GM10266 (cell line): ENCODE data around the gene HOXA4.

Experiments
- DNase-seq: peaks from one replicate; pipeline ENCODE4 v3.0.0; 2012; ENCODE audit errors: extremely low spot score
- TF ChIP-seq, protein P1 (sequence below): IDR thresholded peaks from 2 replicates; pipeline ENCODE4 v1.5.1; 2012; ENCODE audit warnings: mild to moderate bottlenecking, low read depth; ENCODE audit not compliant: control insufficient read depth, insufficient read depth; ENCODE audit errors: missing control alignments

Gene HOXA4

GRCh38 chr7:27083646-27084045 lies 46.9 kb downstream of the HOXA4 start:
- DNase-seq = no peak
- TF ChIP-seq, protein P1, sequence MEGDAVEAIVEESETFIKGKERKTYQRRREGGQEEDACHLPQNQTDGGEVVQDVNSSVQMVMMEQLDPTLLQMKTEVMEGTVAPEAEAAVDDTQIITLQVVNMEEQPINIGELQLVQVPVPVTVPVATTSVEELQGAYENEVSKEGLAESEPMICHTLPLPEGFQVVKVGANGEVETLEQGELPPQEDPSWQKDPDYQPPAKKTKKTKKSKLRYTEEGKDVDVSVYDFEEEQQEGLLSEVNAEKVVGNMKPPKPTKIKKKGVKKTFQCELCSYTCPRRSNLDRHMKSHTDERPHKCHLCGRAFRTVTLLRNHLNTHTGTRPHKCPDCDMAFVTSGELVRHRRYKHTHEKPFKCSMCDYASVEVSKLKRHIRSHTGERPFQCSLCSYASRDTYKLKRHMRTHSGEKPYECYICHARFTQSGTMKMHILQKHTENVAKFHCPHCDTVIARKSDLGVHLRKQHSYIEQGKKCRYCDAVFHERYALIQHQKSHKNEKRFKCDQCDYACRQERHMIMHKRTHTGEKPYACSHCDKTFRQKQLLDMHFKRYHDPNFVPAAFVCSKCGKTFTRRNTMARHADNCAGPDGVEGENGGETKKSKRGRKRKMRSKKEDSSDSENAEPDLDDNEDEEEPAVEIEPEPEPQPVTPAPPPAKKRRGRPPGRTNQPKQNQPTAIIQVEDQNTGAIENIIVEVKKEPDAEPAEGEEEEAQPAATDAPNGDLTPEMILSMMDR = no peak

DNA sequence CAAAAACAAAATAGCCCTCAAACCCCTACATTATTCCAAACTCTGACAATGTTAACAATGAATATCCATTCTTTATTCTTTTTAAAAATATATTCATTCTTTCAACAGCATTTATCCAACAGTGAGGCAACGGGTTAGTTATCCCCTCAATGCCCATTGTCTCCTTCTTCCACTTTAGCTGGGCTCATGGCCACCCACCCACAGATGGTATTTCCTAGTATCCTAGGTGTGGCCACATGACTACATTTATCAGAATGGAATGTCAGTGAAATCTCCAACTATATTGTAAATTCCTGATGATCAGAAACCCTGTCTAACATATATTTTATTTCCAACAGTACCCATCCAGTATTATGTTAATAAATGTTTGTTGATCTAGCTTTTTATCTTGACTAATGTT lies 48.4 kb downstream of the HOXA4 start:
- TF ChIP-seq, protein P1 = no peak
- no peak for DNase-seq

DNA sequence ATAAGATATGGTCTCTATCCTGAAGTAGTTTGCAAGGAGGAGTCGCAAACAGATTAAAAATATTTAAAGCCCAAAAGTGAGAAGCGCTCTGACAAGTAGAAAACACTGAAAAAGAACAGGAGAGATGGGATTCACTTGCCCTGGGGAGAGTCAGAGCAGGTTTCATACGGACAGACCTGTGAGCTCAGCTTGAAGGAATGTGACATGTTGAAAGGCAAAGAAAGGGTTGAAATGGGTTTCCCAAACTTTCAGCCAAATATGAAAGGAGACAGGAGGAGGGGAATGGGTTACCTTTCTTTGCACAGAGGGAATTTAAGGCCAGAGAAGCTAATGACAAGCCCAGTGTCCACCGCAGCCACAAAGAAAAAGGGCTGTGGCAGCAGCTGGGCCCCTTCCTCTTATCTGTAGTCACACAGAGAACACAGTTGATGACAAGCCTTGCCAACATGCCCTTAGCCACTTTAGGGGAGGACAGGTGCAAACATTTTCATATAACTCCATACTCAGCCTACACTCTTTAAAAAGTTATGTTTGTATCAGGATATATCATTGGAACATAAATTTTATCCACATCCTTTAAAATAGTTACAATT lies 49.6 kb downstream of the HOXA4 start:
- TF ChIP-seq, protein P1 = no peak
- DNase-seq = no peak

DNA sequence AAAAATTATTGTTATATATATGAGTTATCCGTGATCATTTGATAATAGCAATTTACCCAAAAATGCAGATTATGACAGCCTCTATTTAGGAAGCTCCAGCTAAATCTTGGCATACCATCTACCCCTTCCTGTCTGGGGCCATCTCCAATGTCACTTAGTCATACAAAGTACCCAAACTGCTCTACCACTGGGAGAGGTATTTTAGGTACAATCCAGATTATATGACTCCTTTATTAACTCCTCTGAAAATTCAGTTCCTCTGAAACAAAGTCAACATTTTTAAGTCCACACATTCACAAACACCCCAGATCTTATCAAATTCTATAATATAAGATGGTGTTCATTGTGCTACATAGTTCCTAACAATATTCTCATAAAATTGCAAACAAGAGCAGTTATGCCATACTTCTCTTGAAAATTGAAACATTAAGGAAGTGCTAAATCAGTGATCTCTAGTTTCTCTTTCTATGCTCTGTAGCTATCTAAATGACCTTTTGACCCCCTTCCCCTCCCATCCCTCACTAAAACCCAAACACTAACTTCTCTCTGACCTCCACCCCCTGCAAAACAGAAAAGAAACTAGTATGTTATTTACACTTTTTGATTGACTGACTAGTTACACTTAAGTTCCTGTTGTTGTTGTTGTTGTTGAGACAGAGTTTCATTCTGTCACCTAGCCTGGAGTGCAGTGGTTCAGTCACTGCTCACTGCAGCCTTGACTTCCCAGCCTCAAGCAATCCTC lies 51.2 kb downstream of the HOXA4 start:
- DNase-seq = no peak
- TF ChIP-seq, protein P1 = no peak

GRCh38 chr7:27078616-27079233 lies 51.8 kb downstream of the HOXA4 start:
- TF ChIP-seq, protein P1 = no peak
- no peak for DNase-seq
